ENCODE data around the gene GSTM5.
"Not testable (repeated sequence)": the region's sequence is repeated elsewhere in the genome, so short reads cannot be mapped to it uniquely, and the experiment has no call there.

Gene GSTM5

DNA sequence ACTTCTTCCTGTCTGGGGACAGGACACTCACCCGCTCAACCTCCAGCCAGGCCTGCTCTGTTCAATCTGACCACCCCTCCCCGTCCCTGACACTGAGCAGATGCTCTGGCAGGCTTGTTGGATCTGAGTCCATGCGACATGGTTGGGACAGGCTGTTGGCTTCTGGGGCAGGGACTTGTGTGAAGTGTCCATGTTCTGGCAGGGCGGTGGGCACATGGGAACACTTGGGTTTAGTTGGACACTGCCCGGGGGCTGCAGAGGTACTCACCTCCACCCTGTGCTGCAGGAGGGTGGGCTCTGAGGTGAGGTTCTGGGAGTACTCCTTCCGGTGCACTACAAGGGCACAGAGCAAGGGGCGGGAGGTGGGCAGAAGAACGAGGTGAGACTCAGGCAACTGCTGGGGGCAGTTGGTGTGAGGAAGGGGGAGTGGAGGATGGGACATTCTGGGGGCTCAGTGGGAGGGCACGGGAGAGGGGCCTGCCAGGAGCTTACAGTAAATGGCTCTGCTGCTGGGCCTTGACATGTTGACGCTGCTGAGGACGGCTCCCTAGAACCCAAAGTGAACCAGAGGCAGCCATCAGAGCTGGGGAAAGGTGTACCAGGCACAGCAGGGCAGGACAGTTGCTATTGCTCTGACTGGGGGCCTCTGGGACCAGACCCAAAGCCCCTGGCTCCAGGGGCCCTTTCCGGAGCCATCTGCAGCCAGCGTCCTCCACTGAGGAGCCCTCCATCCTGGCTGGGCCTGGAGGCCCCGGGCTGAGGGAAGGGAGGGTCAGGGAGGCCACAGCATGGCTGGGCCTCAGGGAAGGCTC, 49.4 kb downstream of the GSTM5 start:
- no peak for DNase-seq (ENCODE audit: low spot score)

DNA sequence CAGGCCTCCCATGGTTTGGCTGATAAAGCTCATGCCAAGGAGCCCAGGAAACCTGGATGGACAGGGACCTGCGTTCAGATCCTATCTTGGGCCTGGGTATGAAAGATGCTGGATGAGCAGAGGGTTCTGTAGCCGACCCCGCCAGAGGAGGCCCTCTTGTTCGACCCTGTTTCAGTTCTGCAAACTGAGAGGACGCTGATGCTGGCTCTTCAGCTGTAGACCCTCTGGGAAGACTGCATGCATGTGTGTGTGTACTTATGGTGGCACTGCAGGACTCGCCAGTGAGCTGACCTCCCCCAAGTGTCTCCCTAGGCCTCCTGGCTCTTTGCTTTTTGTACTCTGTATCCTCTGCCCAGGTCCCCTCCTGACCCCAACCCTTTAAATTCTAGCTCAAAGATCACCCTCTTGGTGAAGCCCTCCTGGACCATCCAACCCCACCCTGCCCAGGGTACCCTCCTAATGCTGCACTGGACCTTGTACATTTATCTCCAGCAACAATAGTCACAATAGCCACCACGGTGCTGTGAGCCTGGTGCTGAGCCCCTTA, 50.1 kb downstream of the GSTM5 start:
- no peak for DNase-seq (ENCODE audit: low spot score)

DNA sequence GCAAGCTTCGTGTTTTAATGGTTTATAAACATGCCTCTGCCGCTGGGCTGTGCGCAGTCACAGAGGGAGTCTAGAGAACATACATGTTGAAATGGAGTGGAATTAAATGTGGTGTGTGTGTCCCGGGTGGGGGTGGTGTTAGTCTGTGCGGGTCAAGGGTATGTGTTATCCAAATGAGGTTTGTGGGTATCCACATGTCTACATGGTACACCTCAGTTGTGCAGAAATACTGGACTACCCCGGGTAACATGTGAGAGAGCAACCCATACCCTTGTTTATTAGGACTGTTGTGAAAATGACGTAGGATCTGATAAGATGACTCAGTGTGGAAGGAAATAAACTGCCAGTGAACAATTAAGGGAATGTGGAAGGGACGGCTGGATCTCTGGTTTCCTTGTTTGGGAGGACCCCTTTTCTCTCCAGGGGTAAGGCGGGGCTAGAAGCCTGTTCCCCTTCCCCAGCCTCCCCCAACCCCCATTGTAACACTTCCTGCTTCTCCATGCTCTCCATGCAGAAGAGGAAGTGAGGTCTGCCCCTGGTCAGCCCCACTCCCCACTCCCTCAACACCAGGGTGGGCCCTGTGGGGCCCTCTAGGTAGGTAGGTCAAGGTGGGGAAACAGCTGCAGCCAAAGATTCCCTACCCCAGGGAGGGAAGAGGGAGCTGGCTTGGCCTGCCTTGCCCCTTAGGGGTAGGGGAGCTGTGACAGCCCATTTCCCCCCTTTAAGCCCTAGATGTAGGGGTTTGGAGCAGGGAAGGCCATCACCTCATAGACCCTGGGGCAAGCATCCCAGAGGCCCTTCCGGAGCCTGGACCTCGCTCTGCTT, 51.0 kb downstream of the GSTM5 start:
- no peak for DNase-seq (ENCODE audit: low spot score)

DNA sequence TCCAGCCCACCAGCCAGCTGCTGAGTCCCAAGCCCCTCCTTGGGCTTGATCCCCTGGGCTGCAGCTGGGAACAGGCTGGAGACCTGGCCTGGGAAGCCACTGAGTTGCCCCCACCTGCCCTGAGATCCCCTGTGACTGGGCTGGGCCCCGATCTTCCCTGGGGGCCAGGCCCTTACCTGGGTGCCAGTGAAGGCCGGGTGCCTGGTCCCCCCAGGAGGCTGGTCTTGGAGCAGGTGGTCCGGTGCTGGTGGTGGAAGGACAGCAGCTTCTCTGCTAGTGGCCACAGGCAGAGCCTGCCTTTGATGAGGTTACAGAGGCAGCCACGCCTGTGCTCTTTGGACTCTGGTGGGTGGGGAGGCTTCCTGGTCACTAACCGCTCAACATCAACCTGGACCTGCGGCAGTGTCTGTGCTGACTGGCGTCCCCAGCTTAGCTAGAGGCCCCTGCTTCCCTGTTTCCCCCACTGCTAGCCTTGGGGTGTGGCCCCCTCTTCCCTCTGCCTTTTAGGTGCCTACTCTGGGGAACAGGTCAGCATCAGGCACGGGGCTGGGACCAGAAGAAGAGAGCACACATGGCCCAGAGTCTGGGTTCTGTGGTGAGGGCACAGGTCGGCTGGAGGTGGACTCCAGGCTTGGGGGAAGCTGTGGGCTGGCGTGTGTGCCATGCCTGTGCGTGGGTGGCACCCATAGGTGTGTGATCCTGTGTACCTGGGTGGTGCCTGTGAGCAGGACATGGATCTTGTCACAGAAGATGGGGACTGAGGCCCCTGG, 51.8 kb downstream of the GSTM5 start, which contains the start of gene EPS8L3:
EPS8L3 (minus strand) TSS at position 278 of the 770 bp plus-strand sequence. CDS start 2,174 bp downstream, outside the sequence.
- peak; percentile 88 for DNase-seq (ENCODE audit: low spot score)

DNA sequence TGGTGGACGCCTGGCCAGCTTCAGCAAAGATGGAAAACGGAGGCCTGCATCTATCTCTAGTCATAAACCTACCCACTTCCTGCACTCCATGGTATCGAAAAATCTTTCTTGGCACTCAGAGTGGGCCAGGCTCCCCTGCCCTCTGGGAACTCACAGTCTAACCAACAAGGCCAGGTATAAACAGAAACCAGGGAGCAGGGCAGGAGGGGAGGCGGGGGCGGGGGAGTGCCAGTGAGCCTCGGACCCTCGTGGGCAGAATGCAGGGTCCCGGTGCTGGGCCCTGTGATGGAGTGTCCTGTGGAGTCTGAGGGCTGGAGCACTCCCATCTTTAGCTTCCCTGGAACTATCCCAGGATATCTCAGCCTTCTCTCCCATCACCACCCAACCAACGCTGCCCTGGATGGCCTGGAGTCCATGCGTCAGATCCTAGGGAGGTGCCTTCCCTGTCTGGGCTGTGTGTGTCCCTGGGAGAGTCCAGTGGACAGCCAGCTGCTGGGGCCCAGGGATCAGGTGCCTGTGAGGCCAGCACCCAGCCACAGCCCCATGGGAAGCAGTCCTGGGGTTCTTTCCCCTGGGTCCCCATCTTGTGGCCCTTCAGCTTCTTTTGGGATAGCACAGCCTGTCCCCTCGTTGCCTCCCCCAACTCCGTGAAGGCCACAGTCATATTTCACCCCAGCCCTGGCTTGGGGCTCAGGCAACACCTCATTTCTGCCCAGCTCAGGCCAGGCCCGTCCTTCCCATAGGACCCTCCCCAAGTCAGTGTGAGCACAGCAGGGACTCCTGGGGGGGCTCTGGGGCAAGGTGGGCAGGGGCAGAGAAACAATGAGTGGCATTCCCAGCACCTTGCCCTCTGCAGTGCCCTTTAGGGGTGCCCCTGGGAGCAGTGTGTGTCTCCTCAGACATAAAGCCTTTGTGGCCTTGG, 52.8 kb downstream of the GSTM5 start:
- DNase-seq (ENCODE audit: low spot score): no peak

DNA sequence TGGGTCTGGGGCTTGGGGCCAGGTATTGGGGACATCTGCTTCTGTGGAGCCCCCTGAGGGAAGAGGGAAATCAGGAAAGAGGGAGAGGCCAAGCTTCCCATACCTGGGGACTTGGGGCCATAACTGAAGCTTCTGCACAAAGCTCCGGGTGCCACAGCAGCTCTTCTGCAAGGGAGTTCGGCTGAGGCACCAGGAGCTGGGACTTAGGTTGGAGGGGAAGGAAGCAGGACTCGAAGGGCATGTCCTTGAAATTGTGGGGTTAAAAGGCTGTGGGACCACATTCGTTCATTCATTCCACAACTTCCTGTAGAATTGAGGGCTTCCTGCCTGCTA, 53.4 kb downstream of the GSTM5 start:
- no peak for DNase-seq (ENCODE audit: low spot score)

DNA sequence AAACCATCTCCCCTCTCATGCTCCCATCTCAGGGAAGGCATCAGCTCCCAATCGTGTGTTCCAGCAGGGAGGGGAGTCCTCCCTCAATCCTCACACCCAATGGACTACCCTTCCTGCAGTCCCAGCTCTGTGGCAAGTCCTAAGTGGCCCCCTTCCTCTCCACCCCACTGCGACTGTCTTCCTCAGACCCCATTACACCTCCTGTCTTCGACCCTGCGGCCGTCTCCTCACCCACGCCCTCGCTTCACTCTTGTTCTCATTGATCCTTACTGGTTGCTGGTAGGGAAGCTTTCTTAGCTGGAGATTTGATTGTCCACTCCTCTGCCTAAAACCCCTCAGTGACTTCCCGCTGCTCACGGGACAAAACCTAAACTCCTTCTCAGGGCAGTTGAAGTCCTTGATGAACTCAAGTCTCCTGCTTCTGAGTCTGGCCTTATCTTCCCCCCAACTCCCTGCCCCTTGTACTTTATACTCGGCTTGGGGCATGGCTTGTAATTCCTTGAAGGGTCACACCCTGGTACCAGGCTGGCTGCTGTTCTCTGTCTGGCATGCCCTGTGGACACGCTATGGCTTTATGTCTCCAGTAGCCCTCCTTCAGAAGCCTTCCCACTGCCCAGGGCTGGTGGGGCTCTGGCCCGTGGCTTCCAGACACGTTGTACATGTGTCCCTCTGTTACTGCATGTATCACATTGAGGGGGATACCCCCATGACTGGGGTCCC, 54.0 kb downstream of the GSTM5 start:
- no peak for DNase-seq (ENCODE audit: low spot score)

DNA sequence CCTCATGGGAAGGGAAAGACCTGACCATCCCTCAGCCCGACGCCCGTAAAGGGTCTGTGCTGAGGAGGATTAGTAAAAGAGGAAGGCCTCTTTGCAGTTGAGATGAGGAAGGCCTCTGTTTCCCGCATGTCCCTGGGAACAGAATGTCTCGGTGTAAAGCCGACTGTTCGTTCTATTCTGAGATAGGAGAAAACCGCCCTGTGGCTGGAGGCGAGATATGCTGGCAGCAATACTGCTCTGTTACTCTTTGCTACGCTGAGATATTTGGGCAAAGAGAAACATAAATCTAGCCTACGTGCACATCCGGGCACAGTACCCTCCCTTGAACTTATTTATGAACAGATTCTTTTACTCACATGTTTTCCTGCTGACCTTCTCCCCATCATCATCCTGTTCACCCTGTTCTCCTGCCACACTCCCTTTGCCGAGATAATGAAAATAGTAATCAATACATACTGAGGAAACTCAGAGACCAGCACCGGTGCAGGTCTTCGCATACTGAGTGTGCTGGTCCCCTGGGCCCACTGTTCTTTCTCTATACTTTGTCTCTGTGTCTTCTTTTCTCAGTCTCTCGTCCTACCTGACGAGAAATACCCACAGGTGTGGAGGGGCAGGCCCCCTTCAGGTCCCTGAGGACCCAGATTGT, 55.1 kb downstream of the GSTM5 start:
- DNase-seq (ENCODE audit: low spot score): not testable (repeated sequence)

Data from HuH-7 (cell line).